Neural cell (in vitro differentiated cells): ENCODE measurements around the gene XXYLT1. TPM values are rescaled to one million over a fixed set of nuclear protein-coding genes. Genes with fewer than 3 reads are reported as not detected.
A peak's percentile ranks its signal among the peaks of the same experiment; 100 is the strongest.

Experiments used
- H2AFZ ChIP-seq: fragments of 200-600, 300-800 bp; sonication (generic), shearing (Covaris generic); 2 replicates; pipeline ENCODE4 v1.6.0; 2014; ENCODE audit warnings: low read depth, mild to moderate bottlenecking, antibody characterized with exemption, low read length, moderate library complexity
- H3F3A ChIP-seq: fragments of 200-600 bp; shearing (Covaris generic); 2 replicates; pipeline ENCODE4 v1.6.1; 2016; ENCODE audit warnings: mild to moderate bottlenecking, moderate library complexity, mixed read lengths, antibody characterized with exemption, low read length; ENCODE audit not compliant: insufficient read depth, poor library complexity, severe bottlenecking
- H3K27ac ChIP-seq: fragments of 200-600, 300-800 bp; sonication (generic), shearing (Covaris generic); 2 replicates; pipeline ENCODE4 v1.5.1; 2014; ENCODE audit warnings: mild to moderate bottlenecking, low read length, moderate library complexity
- H3K27me3 ChIP-seq: fragments of 300-800, 200-600 bp; sonication (generic), shearing (Covaris generic); 2 replicates; pipeline ENCODE4 v1.6.0; 2014; ENCODE audit warnings: mild to moderate bottlenecking, low read depth, low read length, moderate library complexity; ENCODE audit not compliant: insufficient read depth
- H3K36me3 ChIP-seq: fragments of 300-800, 200-600 bp; sonication (generic), shearing (Covaris generic); 2 replicates; pipeline ENCODE4 v1.5.1; 2014; ENCODE audit warnings: mild to moderate bottlenecking, antibody characterized with exemption, low read length, moderate library complexity; ENCODE audit not compliant: insufficient read depth
- H3K4me2 ChIP-seq: fragments of 300-800, 200-600 bp; sonication (generic), shearing (Covaris generic); 2 replicates; pipeline ENCODE4 v1.6.0; 2014; ENCODE audit warnings: mild to moderate bottlenecking, low read length
- H3K4me3 ChIP-seq: fragments of 300-800, 200-600 bp; sonication (generic), shearing (Covaris generic); 2 replicates; pipeline ENCODE4 v1.5.1; 2014; ENCODE audit warnings: mild to moderate bottlenecking, low read length, moderate library complexity
- H3K79me2 ChIP-seq: fragments of 200-600 bp; shearing (Covaris generic); replicated peaks from 2 replicates; pipeline ENCODE4 v1.6.0; 2014; ENCODE audit warnings: mild to moderate bottlenecking, low read length, moderate library complexity; ENCODE audit not compliant: insufficient read depth
- H3K9ac ChIP-seq: fragments of 300-800, 200-600 bp; sonication (generic), shearing (Covaris generic); 2 replicates; pipeline ENCODE4 v1.6.1; 2016; ENCODE audit warnings: mild to moderate bottlenecking, low read length, mixed read lengths
- H3K9me2 ChIP-seq: fragments of 200-600 bp; shearing (Covaris generic); 2 replicates; pipeline ENCODE4 v1.6.1; 2016; ENCODE audit warnings: mild to moderate bottlenecking, low read length, mixed read lengths; ENCODE audit not compliant: insufficient read depth
- H3K9me3 ChIP-seq: fragments of 200-600, 300-800 bp; sonication (generic), shearing (Covaris generic); 2 replicates; pipeline ENCODE4 v1.6.1; 2016; ENCODE audit warnings: mild to moderate bottlenecking, mixed run types, low read length, moderate library complexity, mixed read lengths
- H4K20me1 ChIP-seq: fragments of 200-600 bp; shearing (Covaris generic); 2 replicates; pipeline ENCODE4 v1.6.1; 2016; ENCODE audit warnings: mild to moderate bottlenecking, mixed run types; ENCODE audit not compliant: insufficient read depth
- CTCF ChIP-seq: fragments of 450-650 bp; IDR thresholded peaks from 2 replicates; pipeline ENCODE4 v1.5.1; 2014; ENCODE audit warnings: antibody characterized with exemption, mild to moderate bottlenecking, moderate library complexity; ENCODE audit not compliant: poor library complexity, severe bottlenecking
- EP300 ChIP-seq: fragments of 450-650 bp; conservative IDR thresholded peaks from 2 replicates; pipeline ENCODE4 v1.6.1; 2014; ENCODE audit warnings: antibody characterized with exemption, mild to moderate bottlenecking, moderate library complexity; ENCODE audit not compliant: poor library complexity, severe bottlenecking
- EZH2 ChIP-seq: fragments of 200-600, 300-800 bp; shearing (Covaris generic), sonication (generic); IDR thresholded peaks from 2 replicates; pipeline ENCODE4 v1.6.1; 2014; ENCODE audit warnings: antibody characterized with exemption, low read length, borderline replicate concordance, mild to moderate bottlenecking; ENCODE audit not compliant: insufficient read depth, poor library complexity, severe bottlenecking
- MXI1 ChIP-seq: fragments of 450-650 bp; conservative IDR thresholded peaks from 2 replicates; pipeline ENCODE4 v1.6.1; 2014; ENCODE audit warnings: antibody characterized with exemption, mild to moderate bottlenecking; ENCODE audit not compliant: poor library complexity, severe bottlenecking
- POLR2AphosphoS5 ChIP-seq: IDR thresholded peaks from 2 replicates; pipeline ENCODE4 v1.6.1; 2012
- RAD21 ChIP-seq: fragments of 450-650 bp; conservative IDR thresholded peaks from 2 replicates; pipeline ENCODE4 v1.6.1; 2014; ENCODE audit warnings: antibody characterized with exemption, mild to moderate bottlenecking, moderate library complexity
- SMC3 ChIP-seq: fragments of 450-650 bp; conservative IDR thresholded peaks from 2 replicates; pipeline ENCODE4 v1.6.1; 2014; ENCODE audit warnings: antibody characterized with exemption, mild to moderate bottlenecking, moderate library complexity; ENCODE audit not compliant: poor library complexity
- TAF1 ChIP-seq: IDR thresholded peaks from 2 replicates; pipeline ENCODE4 v1.6.1; 2012; ENCODE audit warnings: low read depth
- polyA plus RNA-seq: library from polyadenylated mRNA; depleted of rRNA; stranded (reverse); fragments of >200 nt; gene quantifications from 2 replicates; pipeline ENCODE4 v1.2.3, GENCODE V29; 2014
- TF ChIP-seq, protein P1 (sequence below): IDR thresholded peaks from 2 replicates; pipeline ENCODE4 v1.6.1; 2012; ENCODE audit warnings: borderline replicate concordance

Gene XXYLT1
- polyA plus RNA-seq, 1 donor from 2014 or later: 25.4 TPM

- Histone ChIP-seq H3K36me3 (no peaks in the 10 kb centered on the region), H3K4me3 (no peak overlapping the region), H3K27ac (no peak overlapping the region), H3K9me2 (no peaks in the 10 kb centered on the region), H3F3A (no peaks in the 10 kb centered on the region), H3K9ac (no peak overlapping the region), H3K79me2 (no peaks in the 10 kb centered on the region), H4K20me1 (no peaks in the 10 kb centered on the region), H2AFZ (no peak overlapping the region), H3K4me2 (no peak overlapping the region), H3K27me3 (no peaks in the 10 kb centered on the region), H3K9me3 (no peaks in the 10 kb centered on the region)
- TF ChIP-seq EP300 (no peak), TAF1 (no peak), SMC3 (no peak), POLR2AphosphoS5 (no peak), RAD21 (no peak), MXI1 (no peak)
- TF ChIP-seq, protein P1, sequence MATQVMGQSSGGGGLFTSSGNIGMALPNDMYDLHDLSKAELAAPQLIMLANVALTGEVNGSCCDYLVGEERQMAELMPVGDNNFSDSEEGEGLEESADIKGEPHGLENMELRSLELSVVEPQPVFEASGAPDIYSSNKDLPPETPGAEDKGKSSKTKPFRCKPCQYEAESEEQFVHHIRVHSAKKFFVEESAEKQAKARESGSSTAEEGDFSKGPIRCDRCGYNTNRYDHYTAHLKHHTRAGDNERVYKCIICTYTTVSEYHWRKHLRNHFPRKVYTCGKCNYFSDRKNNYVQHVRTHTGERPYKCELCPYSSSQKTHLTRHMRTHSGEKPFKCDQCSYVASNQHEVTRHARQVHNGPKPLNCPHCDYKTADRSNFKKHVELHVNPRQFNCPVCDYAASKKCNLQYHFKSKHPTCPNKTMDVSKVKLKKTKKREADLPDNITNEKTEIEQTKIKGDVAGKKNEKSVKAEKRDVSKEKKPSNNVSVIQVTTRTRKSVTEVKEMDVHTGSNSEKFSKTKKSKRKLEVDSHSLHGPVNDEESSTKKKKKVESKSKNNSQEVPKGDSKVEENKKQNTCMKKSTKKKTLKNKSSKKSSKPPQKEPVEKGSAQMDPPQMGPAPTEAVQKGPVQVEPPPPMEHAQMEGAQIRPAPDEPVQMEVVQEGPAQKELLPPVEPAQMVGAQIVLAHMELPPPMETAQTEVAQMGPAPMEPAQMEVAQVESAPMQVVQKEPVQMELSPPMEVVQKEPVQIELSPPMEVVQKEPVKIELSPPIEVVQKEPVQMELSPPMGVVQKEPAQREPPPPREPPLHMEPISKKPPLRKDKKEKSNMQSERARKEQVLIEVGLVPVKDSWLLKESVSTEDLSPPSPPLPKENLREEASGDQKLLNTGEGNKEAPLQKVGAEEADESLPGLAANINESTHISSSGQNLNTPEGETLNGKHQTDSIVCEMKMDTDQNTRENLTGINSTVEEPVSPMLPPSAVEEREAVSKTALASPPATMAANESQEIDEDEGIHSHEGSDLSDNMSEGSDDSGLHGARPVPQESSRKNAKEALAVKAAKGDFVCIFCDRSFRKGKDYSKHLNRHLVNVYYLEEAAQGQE: no peak
Measured at GRCh38 chr3:195154111-195154791, 116.7 kb downstream of the XXYLT1 start.

- Histone ChIP-seq H3F3A (no peaks in the 10 kb centered on the region), H2AFZ (no peak overlapping the region), H3K79me2 (no peaks in the 10 kb centered on the region), H3K4me3 (peak overlapping the region; percentile 49), H3K9ac (peak overlapping the region; percentile 38), H3K36me3 (no peaks in the 10 kb centered on the region), H3K4me2 (peak overlapping the region; percentile 5), H3K27me3 (no peaks in the 10 kb centered on the region), H3K9me3 (no peaks in the 10 kb centered on the region), H3K27ac (peak overlapping the region; percentile 64), H3K9me2 (no peaks in the 10 kb centered on the region), H4K20me1 (no peaks in the 10 kb centered on the region)
- TF ChIP-seq CTCF (no peak), TAF1 (no peak), SMC3 (no peak), POLR2AphosphoS5 (no peak), RAD21 (no peak), EP300 (no peak), MXI1 (no peak), EZH2 (no peak)
- TF ChIP-seq, protein P1: no peak
Measured at GRCh38 chr3:195153653-195154052, 117.3 kb downstream of the XXYLT1 start.
